Fibroblast of skin of left quadriceps (primary cell): ENCODE data around the gene OLIG2.

Experiments used
- DNase-seq, 2 experiments: peaks; one replicate each; pipeline ENCODE4 v3.0.0-alpha.2; 2013; ENCODE audit warnings: low read depth in 2 of 2

Gene OLIG2

GRCh38 chr21:33025489-33026442 is at the start of gene OLIG2:
Gene OLIG2, plus strand, starts transcription at chr21:33025935. Its CDS starts 928 bp downstream, at chr21:33026863.
- DNase-seq = peak in 1 of 2 experiments; percentile 14

GRCh38 chr21:32976791-32977190 is 48.9 kb upstream of the OLIG2 start:
- no peak for DNase-seq

DNA sequence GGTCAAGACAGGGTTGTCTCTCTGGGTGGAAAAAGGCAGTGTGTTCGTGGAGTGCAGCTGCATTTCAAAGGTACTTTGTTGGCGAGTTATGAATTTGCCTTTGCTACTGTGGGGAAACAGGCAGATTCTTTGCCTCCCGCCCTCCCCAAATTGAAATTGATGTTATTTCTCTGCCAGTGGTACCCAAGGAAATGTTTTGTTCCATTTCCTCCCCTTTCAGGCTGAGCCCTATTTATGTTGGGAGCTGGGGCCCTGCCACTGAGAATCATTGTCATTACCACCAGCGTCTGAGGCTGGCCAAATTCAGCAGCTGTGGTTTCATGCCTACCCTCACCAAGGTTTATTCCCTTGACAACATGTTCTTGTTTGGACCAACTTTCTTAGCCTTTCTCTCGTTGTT is 48.5 kb upstream of the OLIG2 start:
- DNase-seq = no peak

DNA sequence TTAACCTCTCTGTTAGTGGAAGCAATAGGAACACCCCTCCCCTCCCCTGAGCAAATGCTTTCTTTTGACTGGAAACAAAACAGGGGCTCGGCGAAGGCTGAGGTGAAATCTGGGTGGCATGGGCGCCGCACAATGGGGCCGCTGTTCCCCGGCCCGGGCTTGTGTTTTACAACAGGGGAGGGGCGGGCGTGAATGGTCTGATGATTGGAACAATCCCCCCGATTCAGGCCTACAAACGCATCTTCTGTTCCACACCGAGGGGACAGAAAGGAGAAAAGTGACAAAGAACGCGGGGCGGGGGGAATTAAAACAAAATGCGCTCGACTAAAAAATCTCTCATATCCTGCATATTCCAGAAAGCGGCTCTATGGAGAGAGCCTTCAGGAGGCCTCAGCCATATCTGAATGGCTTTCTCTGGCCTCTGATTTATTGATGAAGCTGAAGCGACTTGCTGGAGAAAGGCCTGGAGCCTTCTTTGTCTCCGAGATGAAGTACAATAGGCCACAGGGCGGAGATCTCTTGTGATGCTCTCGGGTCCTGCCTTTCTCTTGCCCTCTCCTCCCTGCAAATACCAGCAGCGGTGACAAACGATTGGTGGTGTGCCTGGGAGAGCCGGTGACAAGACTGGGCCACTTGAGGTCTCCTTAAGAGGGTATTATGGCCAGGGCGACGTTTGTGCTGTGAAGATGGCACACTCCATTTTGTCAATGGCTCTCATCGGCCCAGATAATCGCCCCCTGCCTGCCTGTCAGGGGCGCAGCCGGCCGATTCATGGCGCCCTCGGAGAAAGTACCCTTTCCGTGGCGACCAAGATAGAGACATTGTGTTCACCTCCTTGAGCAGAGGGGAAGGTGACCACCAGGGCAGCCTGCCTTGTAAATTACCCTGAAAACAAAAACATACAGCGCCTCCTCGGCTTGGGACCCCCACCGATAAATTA is 47.1 kb upstream of the OLIG2 start:
- DNase-seq = no peak

DNA sequence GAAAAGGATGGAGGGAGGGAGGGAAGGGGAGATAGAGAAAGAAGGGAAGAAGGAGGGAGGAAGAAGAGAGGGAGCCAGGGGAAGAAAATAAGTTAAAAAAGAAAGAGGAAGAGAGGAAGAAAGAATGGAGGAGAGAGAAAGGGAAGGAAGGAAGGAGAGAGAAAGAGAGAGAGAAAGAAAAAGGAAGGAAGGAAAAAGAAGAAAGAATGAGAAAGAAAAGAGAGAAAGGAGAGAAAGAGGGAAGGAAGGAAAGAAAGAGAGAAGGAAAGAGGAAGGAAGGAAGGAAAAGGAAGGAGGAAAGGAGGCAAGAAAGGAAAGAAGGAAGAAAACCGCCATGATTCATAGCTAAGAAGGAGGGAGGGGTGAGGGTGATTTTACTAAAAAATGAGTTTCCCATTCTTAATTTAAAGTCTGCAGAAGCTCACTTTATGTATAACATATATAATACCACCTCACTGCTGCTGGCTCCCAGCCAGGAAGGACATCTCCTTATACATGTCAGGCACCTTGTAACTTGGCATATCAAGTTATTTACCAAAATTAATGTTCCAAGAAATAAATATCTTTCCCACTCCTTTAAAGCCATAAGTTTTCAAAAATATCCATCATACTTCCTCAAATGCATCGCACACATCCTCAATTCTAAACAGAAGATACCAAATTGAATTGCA is 46.0 kb upstream of the OLIG2 start:
- no peak for DNase-seq

- no peak for DNase-seq
Measured at GRCh38 chr21:32981096-32981495, 44.6 kb upstream of the OLIG2 start.

DNA sequence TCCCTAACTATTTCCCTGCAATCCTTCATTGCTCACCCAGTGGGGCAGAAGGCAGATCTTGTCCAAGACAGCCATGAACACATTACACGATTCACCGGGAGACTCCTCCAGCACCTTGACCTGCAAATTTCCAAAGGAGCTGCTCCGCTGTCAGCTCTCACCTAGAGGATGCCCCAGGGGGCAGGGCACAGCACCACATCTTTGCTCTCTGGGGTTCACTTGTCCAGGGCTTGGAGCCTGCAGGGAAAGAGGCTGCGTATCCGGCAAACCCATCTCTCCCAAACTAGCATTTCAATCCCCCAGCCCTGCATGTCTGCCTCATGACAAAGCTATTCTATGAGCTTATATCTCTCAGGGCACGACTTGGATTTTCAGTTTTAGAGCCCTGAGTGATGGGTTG is 35.1 kb upstream of the OLIG2 start:
- no peak for DNase-seq

- DNase-seq = no peak
Measured at GRCh38 chr21:32991361-32991760, 34.4 kb upstream of the OLIG2 start.

GRCh38 chr21:32993894-32994293 is 31.8 kb upstream of the OLIG2 start:
- no peak for DNase-seq

- DNase-seq = no peak
Measured at GRCh38 chr21:32994305-32994704, 31.4 kb upstream of the OLIG2 start.

- DNase-seq = no peak
Measured at GRCh38 chr21:33007747-33008146, 18.0 kb upstream of the OLIG2 start.

GRCh38 chr21:33008333-33009051 is 17.2 kb upstream of the OLIG2 start:
- DNase-seq = no peak

DNA sequence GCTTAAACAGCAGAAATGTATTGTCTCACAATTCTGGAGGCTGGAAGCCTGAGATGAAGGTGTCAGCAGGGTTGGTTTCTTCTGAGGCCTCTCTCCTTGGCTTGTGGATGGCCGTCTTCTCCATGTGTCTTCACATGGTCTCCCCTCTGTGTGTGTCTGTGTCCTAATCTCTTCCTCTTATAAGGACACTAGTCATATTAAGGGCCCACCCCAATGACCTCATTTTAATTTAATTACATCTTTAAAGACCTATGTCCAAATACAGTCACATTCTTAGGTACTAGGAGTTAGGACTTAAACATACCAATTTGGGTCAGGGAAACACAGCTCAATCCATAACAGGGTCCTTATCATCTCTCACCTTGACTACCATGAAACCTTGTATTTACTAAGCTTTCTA is 14.8 kb upstream of the OLIG2 start:
- DNase-seq = no peak

GRCh38 chr21:33011462-33011861 is 14.3 kb upstream of the OLIG2 start:
- DNase-seq = peak in 1 of 2 experiments; percentile 4

- DNase-seq = no peak
Measured at GRCh38 chr21:33013626-33014025, 12.1 kb upstream of the OLIG2 start.

- no peak for DNase-seq
Measured at GRCh38 chr21:33014331-33014730, 11.4 kb upstream of the OLIG2 start.

GRCh38 chr21:33015096-33015495 is 10.6 kb upstream of the OLIG2 start:
- no peak for DNase-seq

GRCh38 chr21:33015756-33016155 is 10.0 kb upstream of the OLIG2 start:
- DNase-seq = no peak

GRCh38 chr21:33018707-33019465 is 6.8 kb upstream of the OLIG2 start:
- DNase-seq = no peak

- DNase-seq = no peak
Measured at GRCh38 chr21:33019516-33019884, 6.2 kb upstream of the OLIG2 start.
